Activated CD8-positive, alpha-beta memory T cell treated with anti-CD3 and anti-CD28 coated beads, Interleukin-2, amount 50 U/mL, for 1 hour (primary cell): ENCODE results near the gene EVA1B.

Experiments
- DNase-seq: peaks from one replicate; pipeline ENCODE4 v3.0.0-alpha.2; 2020; ENCODE audit errors: extremely low read depth

The EVA1B gene, protein sequence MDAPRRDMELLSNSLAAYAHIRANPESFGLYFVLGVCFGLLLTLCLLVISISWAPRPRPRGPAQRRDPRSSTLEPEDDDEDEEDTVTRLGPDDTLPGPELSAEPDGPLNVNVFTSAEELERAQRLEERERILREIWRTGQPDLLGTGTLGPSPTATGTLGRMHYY

DNA sequence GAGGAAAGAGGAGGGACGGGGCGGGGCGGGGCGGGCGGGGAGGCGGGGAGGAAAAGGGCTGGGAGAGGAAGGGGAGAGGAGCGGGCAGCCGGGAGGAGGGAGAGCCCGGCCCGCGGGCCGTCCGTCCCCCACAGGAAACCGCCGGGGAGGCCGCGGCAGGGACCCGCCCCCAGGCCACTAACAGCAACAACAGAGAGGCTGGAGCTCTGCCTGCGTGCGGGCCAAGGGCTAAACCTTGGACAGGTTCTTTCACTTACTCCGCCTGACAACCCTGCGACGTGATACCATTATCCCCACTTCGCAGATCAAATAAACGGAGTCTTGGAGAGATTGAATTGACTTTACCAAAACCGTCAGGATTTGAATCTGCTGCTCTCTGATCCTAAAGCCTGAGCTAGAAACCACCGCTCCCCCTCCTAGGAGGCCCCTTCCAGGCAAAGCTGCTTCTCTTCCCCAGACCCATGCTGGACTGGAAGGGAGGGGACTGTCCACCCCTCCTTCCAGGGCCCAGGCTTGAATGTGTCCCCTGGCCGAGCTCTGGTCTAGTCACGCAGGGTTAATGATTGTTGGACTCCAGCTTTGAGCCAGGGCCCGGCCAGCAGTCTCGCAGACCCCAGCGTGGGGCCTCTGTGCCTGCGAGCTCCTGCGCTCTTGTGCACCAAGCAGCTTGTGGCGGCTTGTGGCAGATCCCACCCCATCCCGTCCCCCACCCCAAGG lies at the start of gene EVA1B:
TSS of gene EVA1B (minus strand) at position 10 of the 717 bp plus-strand sequence. CDS start 608 bp downstream, outside the sequence.
- no peak for DNase-seq

DNA sequence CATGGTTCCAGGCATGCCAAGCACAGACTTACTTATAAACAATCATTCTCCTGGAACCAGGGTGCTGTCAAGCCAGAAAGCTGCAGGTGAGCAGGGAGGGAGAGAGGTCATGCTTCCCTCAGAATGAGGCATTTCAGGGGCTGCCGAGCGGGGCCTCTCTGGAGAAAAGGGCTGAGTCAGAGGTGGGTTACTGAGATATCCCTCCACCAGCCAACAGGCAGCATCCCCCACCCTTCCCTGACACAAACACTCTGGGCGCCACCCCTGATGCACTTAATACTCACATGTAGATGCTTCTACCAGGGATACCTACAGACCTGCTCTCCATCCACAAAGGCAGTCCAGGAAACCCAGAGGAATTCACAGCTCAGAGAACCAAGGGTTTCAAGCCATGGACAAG lies 49.2 kb upstream of the EVA1B start:
- no peak for DNase-seq

DNA sequence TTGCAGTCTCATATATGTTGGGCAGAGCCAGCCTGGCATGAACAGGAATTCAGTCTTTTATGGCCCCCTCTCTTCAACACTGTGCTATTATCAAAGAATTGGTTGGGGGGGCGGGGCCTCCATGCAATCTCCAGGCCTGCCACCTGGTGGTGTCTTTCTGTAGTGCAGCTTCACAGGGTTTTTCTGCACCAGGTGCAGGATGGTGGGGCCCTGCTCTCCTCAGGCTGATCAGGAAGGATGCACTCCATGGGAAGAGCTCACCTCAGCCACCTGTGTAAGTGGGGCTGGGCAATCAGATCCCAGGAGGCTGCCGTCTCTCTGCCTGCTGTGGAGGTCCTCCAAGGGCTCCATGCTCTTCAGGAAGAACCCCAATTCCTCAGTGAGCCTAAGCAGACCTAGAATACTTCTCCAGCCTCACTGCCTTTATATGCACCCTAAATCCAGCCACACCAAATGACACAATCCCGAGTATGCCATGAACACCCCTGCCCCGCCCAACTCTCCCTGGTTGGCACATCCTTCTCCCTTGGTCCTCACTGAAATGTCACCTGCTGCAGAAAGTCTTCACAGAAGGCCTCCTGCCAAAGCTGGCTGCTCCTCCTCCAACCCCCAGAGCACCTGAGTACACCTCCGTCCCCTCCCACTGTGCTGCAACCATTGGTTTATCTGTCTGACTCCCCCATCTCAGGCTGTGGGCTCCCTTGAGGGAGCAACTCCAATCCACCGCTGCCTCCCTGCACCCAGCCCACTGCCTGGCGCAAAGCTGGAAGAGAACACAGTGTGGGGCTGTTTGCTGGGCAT lies 45.8 kb upstream of the EVA1B start:
- peak; percentile 53 for DNase-seq

DNA sequence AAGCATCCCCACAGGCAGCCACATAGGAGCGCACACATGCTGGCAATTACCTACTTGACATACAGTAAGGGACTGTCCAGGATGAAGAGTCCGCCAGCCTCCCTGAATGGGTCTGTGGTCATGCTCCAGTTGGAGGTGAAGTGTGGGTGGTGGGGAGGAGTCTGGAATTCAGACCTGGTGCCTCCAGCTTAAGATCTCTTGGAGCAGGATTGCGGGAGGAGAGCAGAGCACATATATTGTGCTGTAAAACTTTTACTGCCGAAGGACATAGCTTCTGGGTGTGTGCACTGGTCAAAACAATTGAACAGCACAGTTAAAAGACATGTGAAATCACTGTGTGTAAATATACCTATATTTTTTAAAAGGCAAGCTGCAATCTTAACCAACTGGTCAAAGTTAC lies 44.4 kb upstream of the EVA1B start:
- no peak for DNase-seq

DNA sequence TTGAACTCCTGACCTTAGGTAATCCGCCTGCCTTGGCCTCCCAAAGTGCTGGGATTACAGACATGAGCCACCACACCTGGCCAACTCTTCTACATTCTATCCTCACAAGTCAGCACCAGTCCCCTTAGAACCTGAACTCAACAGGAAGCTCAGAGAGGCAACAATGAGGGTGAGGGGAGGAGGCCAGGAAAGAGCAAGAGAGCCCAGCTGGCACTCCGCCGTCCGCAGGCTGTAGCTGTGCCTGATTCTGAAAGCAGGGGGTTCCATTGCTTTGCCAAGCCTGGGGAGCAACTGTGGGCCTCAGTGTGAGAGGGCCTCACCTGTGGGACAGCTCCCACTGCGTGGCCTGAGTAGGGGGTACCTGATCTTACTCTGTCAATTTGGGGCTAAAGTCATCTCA lies 43.6 kb upstream of the EVA1B start:
- no peak for DNase-seq

DNA sequence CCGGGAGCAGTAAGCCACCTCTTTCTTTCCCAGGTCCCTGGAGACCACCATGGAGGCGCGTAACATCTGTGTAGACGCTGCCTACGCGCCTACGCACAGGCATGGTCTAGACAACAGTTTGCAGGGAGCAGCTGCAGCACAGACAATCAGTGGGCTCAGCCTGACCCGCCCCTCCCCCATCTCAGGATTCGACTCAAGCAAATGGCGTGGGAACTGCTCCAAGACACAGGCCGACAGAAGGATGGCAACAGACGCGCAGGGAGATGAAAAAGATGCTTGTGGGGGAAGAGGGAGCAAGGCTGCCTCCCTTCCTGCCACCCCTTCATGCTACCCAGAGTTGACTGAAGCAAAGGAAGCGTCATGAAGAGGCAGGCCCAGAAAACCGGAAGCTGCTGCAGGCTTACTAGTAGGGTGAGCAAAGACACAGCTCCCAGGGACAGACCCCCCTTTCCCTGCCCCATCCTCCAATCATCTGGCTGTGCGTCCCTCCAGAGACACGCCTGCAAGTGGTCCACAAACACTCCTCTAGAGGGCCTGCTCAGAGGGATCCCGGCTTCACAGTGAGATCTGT lies 42.7 kb upstream of the EVA1B start:
- DNase-seq = peak; percentile 54

DNA sequence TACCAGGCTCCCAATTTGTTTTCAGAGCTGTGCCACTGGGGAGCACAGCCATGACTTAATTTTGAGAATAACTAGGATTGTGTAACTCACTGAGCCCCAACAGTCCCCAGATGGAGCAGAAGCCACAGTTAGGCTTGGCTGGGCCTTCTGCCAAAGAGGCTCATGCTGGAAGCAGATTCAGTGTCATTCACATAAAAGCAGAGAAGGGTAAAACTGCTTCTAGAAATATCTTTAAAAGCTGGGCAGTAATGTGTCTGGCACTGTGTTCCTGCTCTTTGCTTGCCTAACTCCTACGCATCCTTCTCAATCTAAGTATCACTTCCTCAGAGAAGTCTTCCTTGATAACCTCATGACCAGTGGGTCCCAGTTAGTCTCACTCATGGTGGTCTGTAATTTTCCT lies 41.9 kb upstream of the EVA1B start:
- no peak for DNase-seq

DNA sequence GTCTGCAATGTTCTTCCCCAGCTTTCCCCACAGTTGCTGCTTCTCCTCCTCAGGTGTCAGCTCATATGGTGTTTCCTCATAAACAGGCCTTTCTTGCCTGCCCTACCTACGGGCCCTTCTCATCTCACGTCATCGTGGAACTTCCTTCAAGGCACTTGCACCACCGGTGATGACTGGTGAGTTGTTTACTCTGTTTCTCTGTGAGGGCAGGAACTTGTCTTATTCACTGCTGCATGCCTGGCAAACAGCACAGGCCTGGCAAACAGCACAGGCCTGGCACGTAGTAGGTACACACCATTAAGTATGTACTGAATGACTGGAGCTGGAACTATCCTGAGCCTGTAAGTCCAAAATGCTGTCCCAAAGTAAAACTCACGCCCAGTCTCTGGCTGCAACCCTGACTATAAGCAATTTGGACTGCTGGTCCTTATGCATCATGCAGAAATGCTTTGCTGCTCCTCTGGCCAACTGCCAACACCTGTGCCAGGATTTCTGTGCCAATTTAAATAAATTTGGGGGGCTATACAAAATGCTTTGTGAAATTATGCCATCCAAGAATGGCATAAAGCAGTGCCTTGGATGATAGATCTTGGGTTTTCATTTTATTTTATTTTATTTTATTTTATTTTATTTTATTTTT lies 36.6 kb upstream of the EVA1B start:
- no peak for DNase-seq

DNA sequence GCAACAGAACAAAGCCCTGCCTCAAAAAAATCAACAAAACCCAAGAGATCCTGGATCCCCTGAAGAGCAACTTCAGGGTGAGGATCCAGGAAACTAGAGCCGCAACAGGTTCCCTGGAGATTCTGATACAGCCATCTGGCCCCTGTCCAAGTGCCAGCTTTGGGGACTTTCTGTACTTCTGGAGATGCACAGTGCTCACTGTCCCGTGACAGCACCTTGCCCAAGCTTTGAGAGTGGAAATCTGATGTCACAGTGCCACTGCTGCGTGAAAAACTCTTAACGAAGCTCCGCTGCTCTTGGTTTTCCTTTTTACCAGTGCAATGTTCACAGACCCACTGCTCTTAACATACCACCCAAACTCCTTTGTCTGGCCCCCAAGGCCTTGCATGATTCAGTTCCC lies 35.9 kb upstream of the EVA1B start:
- no peak for DNase-seq

DNA sequence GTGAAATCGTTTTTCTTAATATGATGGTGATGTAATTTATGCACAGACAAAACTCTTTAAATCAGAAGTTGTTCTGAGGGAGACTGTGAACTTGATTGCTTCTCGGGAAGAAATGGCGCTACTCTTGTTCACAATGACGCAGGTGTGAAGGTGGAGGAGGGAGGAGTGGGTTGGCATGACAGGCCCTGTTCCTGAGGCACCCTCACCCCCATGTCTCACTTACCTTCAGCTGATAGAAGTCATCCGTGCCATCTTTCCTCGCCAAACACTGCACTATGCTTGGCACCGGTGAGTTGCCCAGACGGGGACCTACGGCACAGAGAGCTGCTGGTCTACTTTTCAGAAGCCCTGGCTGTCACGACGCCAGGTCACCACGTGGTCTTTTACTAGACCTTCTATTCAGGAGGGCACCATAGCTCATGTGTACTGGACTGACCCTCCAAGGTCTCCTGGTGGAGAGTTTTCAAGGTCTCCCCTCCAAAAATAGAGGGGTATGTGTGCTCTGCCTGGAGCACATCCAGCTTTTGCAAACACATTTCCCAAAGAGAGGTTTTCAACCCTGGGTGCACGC lies 35.2 kb upstream of the EVA1B start:
- no peak for DNase-seq

DNA sequence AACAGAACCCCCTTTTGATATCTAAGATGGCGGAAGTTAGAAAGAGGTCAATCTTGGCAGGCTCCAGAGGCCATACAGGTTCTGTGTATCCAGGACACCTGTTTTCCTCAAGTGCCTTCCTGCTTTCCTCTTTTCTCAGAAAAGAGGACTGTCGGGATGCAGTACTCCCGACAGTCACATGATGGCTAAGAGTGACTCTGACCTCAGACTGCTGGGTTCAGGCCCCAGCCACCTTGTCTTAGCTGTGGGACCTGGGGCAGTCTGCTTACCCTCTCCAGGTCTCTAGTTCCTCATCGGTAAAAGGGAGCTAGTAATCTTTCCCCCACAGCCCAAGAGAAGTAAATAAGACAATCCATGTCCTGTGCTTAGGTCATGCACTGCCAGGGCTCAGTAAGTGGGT lies 32.4 kb upstream of the EVA1B start:
- DNase-seq = no peak

DNA sequence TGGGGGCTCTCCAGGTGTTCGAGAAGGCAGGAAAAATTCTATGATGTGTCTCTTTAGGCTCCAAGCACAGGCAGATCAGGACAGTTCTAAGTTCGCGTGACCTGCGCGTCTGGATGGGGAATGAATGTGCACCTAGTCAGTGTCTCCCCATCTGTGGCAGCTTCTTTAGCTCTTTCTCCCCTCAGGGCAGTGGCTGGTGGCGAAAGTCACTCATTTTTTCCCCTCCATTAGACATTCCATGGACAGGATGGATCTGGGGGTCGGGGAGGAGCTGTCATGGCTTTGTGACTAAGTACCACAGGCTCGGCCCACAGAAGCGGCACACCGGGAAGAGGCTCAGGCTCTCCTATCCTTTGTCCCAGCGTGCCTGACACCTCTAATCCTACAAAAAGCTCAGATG lies 31.0 kb upstream of the EVA1B start:
- no peak for DNase-seq

DNA sequence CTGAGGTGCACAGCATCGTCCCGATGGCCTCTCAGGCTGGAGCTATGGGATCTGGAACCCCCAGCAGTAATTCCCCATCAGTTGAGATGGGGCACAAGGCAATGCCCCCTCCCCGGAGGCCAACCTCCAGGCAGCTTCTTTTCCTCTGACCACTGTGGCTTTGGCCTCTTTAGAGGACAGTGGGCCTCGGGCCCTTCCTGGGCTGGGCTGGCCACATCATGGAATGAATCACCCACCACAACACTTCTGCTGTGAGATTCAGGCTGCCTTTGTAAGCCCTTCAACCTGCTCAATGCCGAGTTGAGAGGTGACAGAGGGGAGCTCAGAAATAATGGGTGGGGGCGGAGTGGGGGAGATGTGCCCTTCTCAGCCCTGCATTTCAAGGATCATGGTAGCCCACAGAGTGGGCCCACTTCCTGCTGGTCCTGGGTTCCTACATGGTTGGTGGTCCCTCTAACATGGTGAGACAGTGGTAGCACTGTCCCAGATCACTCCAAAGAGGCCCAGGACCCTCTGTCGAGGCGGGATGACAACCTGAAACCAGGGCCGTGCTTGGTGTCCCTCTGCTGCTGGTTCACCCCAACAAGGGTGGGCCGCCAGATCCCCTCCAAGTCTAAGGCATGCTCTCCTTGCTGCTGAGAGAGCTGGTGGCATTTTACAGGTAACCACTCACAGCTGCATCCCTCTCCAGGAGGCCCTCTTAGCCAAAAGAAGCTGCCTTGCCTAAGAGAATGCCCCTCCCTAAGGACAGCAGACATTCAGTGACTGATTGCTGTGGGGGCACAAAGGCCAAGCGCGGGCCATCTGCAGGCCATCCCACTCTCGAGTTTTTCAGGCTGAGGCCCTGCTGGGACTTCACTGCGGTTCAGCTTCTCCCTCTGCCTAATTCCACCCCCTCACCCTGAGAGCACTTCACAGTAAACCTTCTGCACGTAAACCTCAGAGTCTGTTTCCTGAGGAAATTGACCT lies 29.7 kb upstream of the EVA1B start:
- no peak for DNase-seq

DNA sequence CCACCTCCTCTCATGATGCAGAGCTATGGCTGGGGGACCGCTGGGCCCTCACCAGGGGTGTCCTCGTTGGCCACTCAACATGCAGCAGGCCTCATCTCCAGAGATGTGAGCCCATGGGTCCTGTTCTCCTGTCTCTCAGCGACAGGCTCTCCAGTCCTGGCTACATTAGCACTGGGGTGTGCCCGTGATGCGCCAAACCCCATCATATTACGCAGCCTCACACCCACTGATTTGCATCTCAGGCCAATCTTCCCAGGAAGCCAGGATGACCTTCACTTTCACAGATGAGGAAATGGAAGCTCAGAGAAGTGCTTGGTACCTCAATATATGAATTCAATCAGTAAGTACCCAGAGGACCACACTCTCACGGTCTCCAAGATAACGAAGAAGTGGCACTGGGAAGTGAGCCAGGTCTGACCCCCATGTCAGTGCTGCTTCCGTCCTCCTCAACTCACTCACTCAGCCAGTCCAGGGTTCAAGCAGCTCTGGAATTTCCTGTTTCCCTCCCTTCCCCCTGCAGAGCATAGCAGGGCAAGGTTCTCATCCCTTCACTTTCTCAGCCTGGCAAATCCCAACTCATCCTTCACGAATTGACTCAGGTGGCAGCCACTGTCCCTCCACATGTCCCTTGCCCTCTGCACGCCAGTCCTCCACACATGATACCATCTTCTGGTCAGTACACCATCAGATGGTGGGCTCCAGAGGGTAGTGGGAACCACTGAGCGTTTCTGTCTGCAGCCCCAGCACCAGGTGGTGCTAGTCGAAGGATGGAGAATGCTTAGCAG lies 28.9 kb upstream of the EVA1B start:
- DNase-seq = no peak

DNA sequence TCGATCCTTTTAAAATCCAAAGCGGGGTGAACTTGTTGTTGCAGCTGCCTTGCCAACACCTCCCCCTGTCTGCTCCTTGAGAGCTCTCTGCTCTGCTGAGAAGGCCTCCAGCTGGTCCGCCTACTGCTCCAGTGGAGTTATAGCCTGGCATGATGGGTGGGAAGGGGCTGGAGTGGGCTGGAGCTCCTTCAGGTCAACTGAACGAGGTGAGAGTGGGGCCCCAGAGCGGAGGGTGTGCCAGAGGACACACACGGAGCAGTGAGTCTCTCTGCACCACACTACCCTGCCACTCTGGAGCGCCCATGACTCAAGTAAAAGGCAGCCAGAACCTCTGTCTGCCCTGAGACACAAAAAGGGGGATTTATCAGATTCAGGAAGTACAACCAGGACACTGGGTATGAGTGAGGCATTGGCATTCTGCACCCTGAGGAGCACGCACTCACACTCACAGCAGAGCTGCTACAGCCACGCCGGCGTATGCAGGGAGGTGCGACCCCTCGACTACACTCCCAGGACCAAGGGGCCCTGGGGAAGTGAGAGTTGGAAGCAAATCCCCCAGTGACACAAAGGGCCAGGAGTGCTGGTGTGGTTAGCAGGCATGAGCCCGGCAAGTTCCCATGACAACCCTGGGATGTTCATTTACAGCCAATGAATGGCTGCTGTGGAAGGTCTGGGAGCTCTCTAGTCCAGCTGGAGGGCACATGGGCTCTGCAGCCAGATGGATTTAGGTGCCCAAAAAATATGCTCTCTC lies 28.0 kb upstream of the EVA1B start:
- DNase-seq = no peak

DNA sequence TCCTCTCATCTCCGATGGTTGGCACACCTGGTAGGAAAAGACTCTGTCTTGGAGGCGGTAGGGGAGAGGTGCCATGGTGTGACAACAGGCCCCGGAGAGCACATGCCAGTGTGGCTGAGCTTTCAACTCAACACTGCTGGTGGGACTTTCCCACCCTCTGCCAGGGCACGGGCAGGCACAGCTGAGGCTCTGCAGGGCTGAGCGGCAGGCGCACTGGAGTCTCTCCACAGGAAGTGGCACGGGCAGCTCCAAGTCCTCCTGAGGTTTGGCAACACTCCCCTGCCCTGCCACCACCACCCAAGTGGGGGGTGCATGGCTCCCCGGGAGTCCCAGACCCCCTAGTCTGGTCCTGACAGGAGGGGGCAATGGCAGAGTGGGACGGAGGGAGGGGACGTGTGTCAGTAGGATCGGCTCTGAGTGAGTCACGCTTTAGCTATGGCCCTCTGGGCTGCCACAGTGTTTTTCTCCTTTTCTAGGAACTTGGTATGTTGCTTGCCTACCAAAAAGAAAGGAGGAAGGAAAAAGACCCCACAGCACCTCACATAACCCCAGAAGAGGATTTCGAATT lies 27.3 kb upstream of the EVA1B start:
- DNase-seq = no peak

DNA sequence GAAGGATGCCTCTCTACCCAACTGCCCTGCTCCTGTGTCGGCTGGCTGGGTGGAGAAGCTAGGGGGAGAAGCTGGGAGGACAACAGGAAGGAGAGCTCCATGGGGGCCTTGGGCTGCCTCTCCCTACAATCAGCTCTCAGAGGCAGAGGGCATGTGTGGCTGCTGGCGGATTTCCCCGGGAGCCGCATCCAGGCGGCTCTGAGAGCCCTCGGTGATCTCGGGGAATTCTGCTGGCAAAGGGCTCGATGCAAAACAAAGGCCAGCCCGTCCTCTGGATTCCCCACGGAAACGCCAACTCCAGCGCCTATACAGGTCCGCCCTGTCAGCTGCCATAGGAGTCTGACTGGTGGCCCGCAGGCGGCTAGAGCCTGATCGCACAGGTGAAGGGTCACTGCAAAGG lies 26.4 kb upstream of the EVA1B start:
- DNase-seq = no peak

DNA sequence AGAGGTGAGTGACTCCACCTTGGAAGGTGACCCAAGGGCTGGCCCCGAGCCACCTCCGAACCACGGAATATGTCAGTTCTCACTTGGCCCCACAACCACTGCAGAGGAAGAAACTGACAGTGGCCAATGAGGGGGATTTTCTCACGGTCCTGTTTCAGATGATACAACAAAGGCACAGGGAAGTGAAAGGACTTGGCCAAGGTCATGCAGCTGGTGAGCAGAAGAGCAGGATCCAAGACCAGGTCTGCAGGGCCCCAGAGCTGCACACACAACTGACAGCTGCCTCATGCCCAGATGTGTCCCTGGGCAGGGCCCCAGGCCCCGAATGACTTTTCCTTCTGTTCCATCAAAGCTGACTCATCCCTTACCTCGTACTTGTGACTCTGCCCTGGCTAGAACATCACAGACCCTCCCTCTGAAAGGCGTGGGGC lies 25.8 kb upstream of the EVA1B start:
- DNase-seq = no peak
